KMS-11 (cell line): ENCODE results near the gene ZBTB5.

Source experiments
- H2AFZ ChIP-seq: fragments of 200-600 bp; sonication (generic); 2 replicates; pipeline ENCODE4 v1.6.1; 2016; ENCODE audit warnings: antibody characterized with exemption, mixed run types, low read depth
- H3K27ac ChIP-seq: fragments of 200-600 bp; sonication (generic); 2 replicates; pipeline ENCODE4 v1.6.1; 2016; ENCODE audit warnings: mild to moderate bottlenecking, mixed run types
- H3K27me3 ChIP-seq: fragments of 200-600 bp; sonication (generic); 2 replicates; pipeline ENCODE4 v1.6.1; 2017; ENCODE audit warnings: mild to moderate bottlenecking, low read depth, mixed run types, moderate library complexity; ENCODE audit not compliant: insufficient read depth
- H3K36me3 ChIP-seq: fragments of 200-600 bp; sonication (generic); 2 replicates; pipeline ENCODE4 v1.6.1; 2017; ENCODE audit warnings: mild to moderate bottlenecking, mixed run types; ENCODE audit not compliant: insufficient read depth
- H3K4me1 ChIP-seq: fragments of 200-600 bp; sonication (generic); 2 replicates; pipeline ENCODE4 v1.6.1; 2016; ENCODE audit warnings: mild to moderate bottlenecking, low read depth, mixed run types; ENCODE audit not compliant: poor library complexity, severe bottlenecking
- H3K4me2 ChIP-seq: fragments of 200-600 bp; sonication (generic); 2 replicates; pipeline ENCODE4 v1.7.0; 2016; ENCODE audit warnings: mild to moderate bottlenecking, mixed run types
- H3K4me3 ChIP-seq: fragments of 200-600 bp; sonication (generic); IDR thresholded peaks from 2 replicates; pipeline ENCODE4 v1.6.1; 2017; ENCODE audit warnings: low read depth, low read length, mixed read lengths; ENCODE audit not compliant: insufficient read depth
- H3K79me2 ChIP-seq: fragments of 200-600 bp; sonication (generic); 2 replicates; pipeline ENCODE4 v1.6.1; 2016; ENCODE audit warnings: low read depth, mixed run types; ENCODE audit not compliant: insufficient read depth
- H3K9ac ChIP-seq: fragments of 200-600 bp; sonication (generic); 2 replicates; pipeline ENCODE4 v1.6.1; 2016; ENCODE audit warnings: mild to moderate bottlenecking, mixed run types
- H4K20me1 ChIP-seq: fragments of 200-600 bp; sonication (generic); 2 replicates; pipeline ENCODE4 v1.6.1; 2016; ENCODE audit warnings: mild to moderate bottlenecking, mixed run types; ENCODE audit not compliant: insufficient read depth
- CTCF ChIP-seq: fragments of 200-600 bp; sonication (generic); conservative IDR thresholded peaks from 2 replicates; pipeline ENCODE4 v1.6.1; 2017; ENCODE audit warnings: low read depth, mild to moderate bottlenecking, antibody characterized with exemption, low read length, moderate library complexity, mixed read lengths

Gene ZBTB5

GRCh38 chr9:37420271-37421215, 44.7 kb downstream of the ZBTB5 start:
- H3K4me2 ChIP-seq, result no peak overlapping the region
- no peak for TF ChIP-seq CTCF

GRCh38 chr9:37419204-37419603, 46.0 kb downstream of the ZBTB5 start:
- H3K4me2 ChIP-seq, result no peak overlapping the region
- no peak overlapping the region for H3K9ac ChIP-seq
- peaks cover 26% of the 10 kb centered on the region for H3K4me1 ChIP-seq
- no peaks in the 10 kb centered on the region for H4K20me1 ChIP-seq
- TF ChIP-seq CTCF, result no peak
- no peak overlapping the region for H3K4me3 ChIP-seq
- no peak overlapping the region for H2AFZ ChIP-seq
- peaks cover 9% of the 10 kb centered on the region; the same call in 1 of the 2 replicates for H3K27me3 ChIP-seq
- 0 out of 2 replicates have a peak, but pooled peaks cover 11% of the 10 kb centered on the region for H3K79me2 ChIP-seq
- H3K36me3 ChIP-seq, result no peaks in the 10 kb centered on the region
- H3K27ac ChIP-seq, result no peak overlapping the region

More at GRCh38 chr9:37420271-37421215, 44.7 kb downstream of the ZBTB5 start:
- no peak overlapping the region for H3K27ac ChIP-seq
- no peak overlapping the region for H2AFZ ChIP-seq
- H3K79me2 ChIP-seq, result 0 out of 2 replicates have a peak, but pooled peaks cover 11% of the 10 kb centered on the region
- no peak overlapping the region for H3K9ac ChIP-seq
- no peak overlapping the region for H3K4me3 ChIP-seq
- no peaks in the 10 kb centered on the region for H4K20me1 ChIP-seq
- peaks cover 20% of the 10 kb centered on the region for H3K4me1 ChIP-seq
- H3K27me3 ChIP-seq, result no peaks in the 10 kb centered on the region
- H3K36me3 ChIP-seq, result no peaks in the 10 kb centered on the region

GRCh38 chr9:37417857-37418618, 47.2 kb downstream of the ZBTB5 start:
- H3K9ac ChIP-seq, result no peak overlapping the region
- H3K27me3 ChIP-seq, result peaks cover 21% of the 10 kb centered on the region; the same call in 1 of the 2 replicates
- H3K4me1 ChIP-seq, result peaks cover 15% of the 10 kb centered on the region
- H2AFZ ChIP-seq, result no peak overlapping the region
- no peaks in the 10 kb centered on the region for H3K36me3 ChIP-seq
- H3K4me3 ChIP-seq, result no peak overlapping the region
- H3K4me2 ChIP-seq, result no peak overlapping the region
- H3K79me2 ChIP-seq, result 0 out of 2 replicates have a peak, but pooled peaks cover 4% of the 10 kb centered on the region
- no peak overlapping the region for H3K27ac ChIP-seq
- no peak for TF ChIP-seq CTCF
- no peaks in the 10 kb centered on the region for H4K20me1 ChIP-seq

GRCh38 chr9:37417252-37417803, 47.9 kb downstream of the ZBTB5 start:
- no peak overlapping the region for H3K4me3 ChIP-seq
- no peak overlapping the region for H2AFZ ChIP-seq
- no peak overlapping the region for H3K27ac ChIP-seq
- no peaks in the 10 kb centered on the region for H4K20me1 ChIP-seq
- H3K9ac ChIP-seq, result no peak overlapping the region
- no peaks in the 10 kb centered on the region for H3K79me2 ChIP-seq
- H3K4me1 ChIP-seq, result peaks cover 15% of the 10 kb centered on the region
- H3K4me2 ChIP-seq, result no peak overlapping the region
- peaks cover 28% of the 10 kb centered on the region for H3K27me3 ChIP-seq
- H3K36me3 ChIP-seq, result no peaks in the 10 kb centered on the region
- TF ChIP-seq CTCF, result no peak
